GM12878 (cell line): Measurements from ENCODE around the gene CYB5A. TPM values are rescaled to one million over a fixed set of nuclear protein-coding genes. Genes with fewer than 3 reads are reported as not detected.

Experiments used
- ATAC-seq: fragments of 200-7000 bp; cut with Tn5 transposase; 3 replicates; pipeline ENCODE4 v1.9.1; 2020; ENCODE audit warnings: mild to moderate bottlenecking, moderate library complexity
- BruUV-seq: library from RNA; stranded (reverse); fragments of 400-500 nt; replicated peaks from 2 replicates; lab custom pipeline; 2021; lab: Mats Ljungman, UMichigan
- CTCF ChIA-PET: fragments of 300-600 bp; sonication (Branson Sonifier 250); formaldehyde crosslinking; extraction: SDS; loops from one replicate; lab custom pipeline; 2021; ENCODE audit warnings: inconsistent platforms; lab: Yijun Ruan, JAX
- POLR2A ChIA-PET: fragments of 350-600 bp; formaldehyde crosslinking; extraction: SDS; loops from one replicate; lab custom pipeline; 2021; ENCODE audit warnings: inconsistent platforms; lab: Charles Lee
- RAD21 ChIA-PET: fragments of 300-600 bp; sonication (Branson Sonifier 250); formaldehyde crosslinking; loops from one replicate; lab custom pipeline; 2023; ENCODE audit warnings: antibody characterized with exemption; ENCODE audit not compliant: unreplicated experiment; lab: Charles Lee
- SMC1A ChIA-PET: fragments of 300-600 bp; sonication (Branson Sonifier 250); formaldehyde crosslinking; loops from one replicate; lab custom pipeline; 2023; ENCODE audit not compliant: unreplicated experiment, uncharacterized antibody; lab: Charles Lee
- DNase-seq: peaks from one replicate; pipeline ENCODE4 v3.0.0-alpha.2; 2011; ENCODE audit warnings: low read depth, low spot score
- FAIRE-seq: peaks from 3 replicates; lab custom pipeline; 2011; peaks lifted over from hg19 to GRCh38; lab: Jason Lieb, UNC
- H2AFZ ChIP-seq: 2 replicates; pipeline ENCODE4 v1.6.0; 2011; ENCODE audit warnings: low read depth, low read length, control low read depth; ENCODE audit not compliant: control insufficient read depth
- H3K27ac ChIP-seq: 2 replicates; pipeline ENCODE4 v1.5.1; 2011; ENCODE audit warnings: control low read depth; ENCODE audit not compliant: control insufficient read depth, insufficient read depth
- H3K27me3 ChIP-seq, 2 experiments: replicated peaks in 1 of 2; 2 replicates each; pipeline versions ENCODE4 v1.6.0 to v1.6.1; 2011; ENCODE audit warnings: low read length in 1 of 2; ENCODE audit not compliant: control insufficient read depth in 2 of 2, insufficient read depth in 2 of 2
- H3K36me3 ChIP-seq, 2 experiments: 2 replicates each; pipeline ENCODE4 v1.5.1; 2011; ENCODE audit warnings: low read length in 1 of 2; ENCODE audit not compliant: control insufficient read depth in 2 of 2, insufficient read depth in 2 of 2
- H3K4me1 ChIP-seq: 2 replicates; pipeline ENCODE4 v1.6.1; 2011; ENCODE audit warnings: mild to moderate bottlenecking, low read length, moderate library complexity, mixed read lengths; ENCODE audit not compliant: control insufficient read depth, insufficient read depth
- H3K4me2 ChIP-seq: 2 replicates; pipeline ENCODE4 v1.6.0; 2011; ENCODE audit warnings: control low read depth; ENCODE audit not compliant: control insufficient read depth, insufficient read depth
- H3K4me3 ChIP-seq: fragments of 200-600 bp; sonication (generic); 2 replicates; pipeline ENCODE4 v1.5.1; 2016
- H3K79me2 ChIP-seq: 2 replicates; pipeline ENCODE4 v1.6.0; 2011; ENCODE audit warnings: low read length; ENCODE audit not compliant: control insufficient read depth, insufficient read depth
- H3K9ac ChIP-seq: 2 replicates; pipeline ENCODE4 v1.8.0; 2011; ENCODE audit warnings: low read length, control low read depth, mixed read lengths; ENCODE audit not compliant: control insufficient read depth, insufficient read depth
- H3K9me3 ChIP-seq: replicated peaks from 3 replicates; pipeline ENCODE4 v1.5.1; 2011; ENCODE audit warnings: mild to moderate bottlenecking, low read length; ENCODE audit not compliant: control insufficient read depth, insufficient read depth
- H4K20me1 ChIP-seq: 2 replicates; pipeline ENCODE4 v1.6.0; 2011; ENCODE audit not compliant: control insufficient read depth, insufficient read depth
- CHD4 ChIP-seq: fragments of 200-600 bp; sonication (generic); IDR thresholded peaks from 2 replicates; pipeline ENCODE4 v1.6.1; 2016; ENCODE audit warnings: mild to moderate bottlenecking
- CUX1 ChIP-seq: IDR thresholded peaks from 2 replicates; pipeline ENCODE4 v1.6.1; 2012; ENCODE audit warnings: improper control_type of control experiment, low read depth, low read length; ENCODE audit not compliant: insufficient replicate concordance
- E2F4 ChIP-seq: IDR thresholded peaks from 2 replicates; pipeline ENCODE4 v1.6.1; 2012; ENCODE audit warnings: low read depth, low read length, improper control_type of control experiment
- IRF3 ChIP-seq: fragments of 450-650 bp; IDR thresholded peaks from 2 replicates; pipeline ENCODE4 v1.6.1; 2014; ENCODE audit warnings: mild to moderate bottlenecking
- NKRF ChIP-seq: fragments of 450-650 bp; conservative IDR thresholded peaks from 2 replicates; pipeline ENCODE4 v1.6.1; 2017; ENCODE audit warnings: mild to moderate bottlenecking, moderate library complexity
- PKNOX1 ChIP-seq: fragments of 450-650 bp; IDR thresholded peaks from 2 replicates; pipeline ENCODE4 v1.6.1; 2016; ENCODE audit warnings: mild to moderate bottlenecking
- POLR2A ChIP-seq: IDR thresholded peaks from 2 replicates; pipeline ENCODE4 v1.6.1; 2011; ENCODE audit warnings: low read depth, mild to moderate bottlenecking, low read length
- SP1 ChIP-seq: IDR thresholded peaks from one replicate; pipeline ENCODE4 v1.6.1; 2011; ENCODE audit warnings: low read depth, low read length
- ZBTB33 ChIP-seq: fragments of 450-650 bp; IDR thresholded peaks from 2 replicates; pipeline ENCODE4 v1.6.1; 2017; ENCODE audit warnings: mild to moderate bottlenecking
- WGBS: methylation state at CpG from one replicate; pipeline ENCODE4 v1.1.6; 2016; ENCODE audit warnings: low lambda C conversion rate; ENCODE audit not compliant: insufficient replicate concordance, insufficient coverage; ENCODE audit errors: missing lambda C conversion rate; 5-methylcytosine and 5-hydroxymethylcytosine counted together
- in situ Hi-C: fragments of 300-500 bp; cut with MboI; formaldehyde crosslinking; loops from 9 replicates; pipeline ENCODE4 v1.14.3; 2018; ENCODE audit warnings: mixed read lengths
- intact Hi-C: fragments of 100-400 bp; cut with micrococcal nuclease; formaldehyde crosslinking; loops from one replicate; pipeline ENCODE4 v1.14.2; 2022; ENCODE audit not compliant: unreplicated experiment
- polyA plus RNA-seq, 11 experiments: library from polyadenylated mRNA; depleted of rRNA in 4 of 11; unstranded in 6 of 11; stranded (reverse) in 5 of 11; fragments of >200 nt; fragmentation: Nextera tagmentation in 4 of 11; fragmentation: Illumina TruSeq in 1 of 11; extraction: Ambion mirVana in 4 of 11; extraction: Trizol in 1 of 11; gene quantifications; 1 replicate in 1 of 11; 2 replicates in 10 of 11; pipeline versions ENCODE4 v1.2.1 to v1.2.3, GENCODE V29; 2011 to 2016; ENCODE audit warnings: inconsistent platforms in 2 of 11, missing spikeins in 2 of 11, low read depth in 1 of 11
- total RNA-seq, 4 experiments: library from RNA; depleted of rRNA in 3 of 4; stranded (reverse); fragments of >200 nt in 3 of 4; fragmentation: Illumina TruSeq in 1 of 4; extraction: Trizol in 1 of 4; gene quantifications; 2 replicates each; pipeline versions ENCODE4 v1.2.1 to v1.2.3, GENCODE V29; 2013 to 2021

CYB5A gene
- total and polyA plus RNA-seq, 10 of the 15 experiments (the other 5 are each of a cell fraction or from before 2014, with no cell fraction given), result 60.2 to 129 (median 103) TPM

GRCh38 chr18:74288730-74289129 is 3.0 kb downstream of the CYB5A start (continued):
- TF ChIP-seq ZBTB33, result no peak
- no peak for TF ChIP-seq CUX1
- TF ChIP-seq, all 136 proteins: peak for 0

- Histone ChIP-seq H2AFZ (no peak overlapping the region), H3K27me3 (no peaks in the 10 kb centered on the region), H3K79me2 (peaks cover 5% of the 10 kb centered on the region; the same call in 1 of the 2 replicates), H3K9ac (no peak overlapping the region), H3K36me3 (no peaks in the 10 kb centered on the region), H3K9me3 (no peaks in the 10 kb centered on the region), H4K20me1 (no peaks in the 10 kb centered on the region), H3K27ac (no peak overlapping the region), H3K4me1 (peaks cover 3% of the 10 kb centered on the region), H3K4me2 (no peak overlapping the region), H3K4me3 (no peak overlapping the region)
- intact Hi-C loops (no loop called here), in situ Hi-C loops (no loop called here)
- RAD21 ChIA-PET, result no interaction called here
- BruUV-seq, result TSS peak; percentile 22
- no peak for DNase-seq
- no peak for FAIRE-seq
- ATAC-seq, result no peak
- SMC1A ChIA-PET, result interaction anchor here (1.2 to 1.4 kb wide), 4 partner anchors 10 to 24 kb away, joined by 4 to 6 read pairs (median 4); no protein-coding TSS in a partner anchor
- 88% methylated on average over 5 of the region's 5 CpGs for WGBS
- CTCF ChIA-PET, result interaction anchor here (0.9 to 1.1 kb wide), 2 partner anchors 17 to 54 kb away, joined by 3 read pairs; no protein-coding TSS in a partner anchor
- POLR2A ChIA-PET, result interaction anchor here (0.6 to 1.0 kb wide), 2 partner anchors 13 to 25 kb away, joined by 3 read pairs; no protein-coding TSS in a partner anchor
- TF ChIP-seq E2F4 (no peak), PKNOX1 (no peak), IRF3 (no peak), NKRF (no peak), CHD4 (no peak), POLR2A (no peak), SP1 (no peak)
Measured at GRCh38 chr18:74288041-74288440, 3.7 kb downstream of the CYB5A start.
